GM10266 (cell line): ENCODE results near the gene CALHM1.
A peak's percentile ranks its signal among the peaks of the same experiment; 100 is the strongest.
"Not testable (repeated sequence)": the region's sequence is repeated elsewhere in the genome, so short reads cannot be mapped to it uniquely, and the experiment has no call there.

Source experiments
- DNase-seq: peaks from one replicate; pipeline ENCODE4 v3.0.0; 2012; ENCODE audit errors: extremely low spot score
- TF ChIP-seq, protein P1 (sequence below): IDR thresholded peaks from 2 replicates; pipeline ENCODE4 v1.5.1; 2012; ENCODE audit warnings: mild to moderate bottlenecking, low read depth; ENCODE audit not compliant: control insufficient read depth, insufficient read depth; ENCODE audit errors: missing control alignments

Gene CALHM1, protein sequence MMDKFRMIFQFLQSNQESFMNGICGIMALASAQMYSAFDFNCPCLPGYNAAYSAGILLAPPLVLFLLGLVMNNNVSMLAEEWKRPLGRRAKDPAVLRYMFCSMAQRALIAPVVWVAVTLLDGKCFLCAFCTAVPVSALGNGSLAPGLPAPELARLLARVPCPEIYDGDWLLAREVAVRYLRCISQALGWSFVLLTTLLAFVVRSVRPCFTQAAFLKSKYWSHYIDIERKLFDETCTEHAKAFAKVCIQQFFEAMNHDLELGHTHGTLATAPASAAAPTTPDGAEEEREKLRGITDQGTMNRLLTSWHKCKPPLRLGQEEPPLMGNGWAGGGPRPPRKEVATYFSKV

DNA sequence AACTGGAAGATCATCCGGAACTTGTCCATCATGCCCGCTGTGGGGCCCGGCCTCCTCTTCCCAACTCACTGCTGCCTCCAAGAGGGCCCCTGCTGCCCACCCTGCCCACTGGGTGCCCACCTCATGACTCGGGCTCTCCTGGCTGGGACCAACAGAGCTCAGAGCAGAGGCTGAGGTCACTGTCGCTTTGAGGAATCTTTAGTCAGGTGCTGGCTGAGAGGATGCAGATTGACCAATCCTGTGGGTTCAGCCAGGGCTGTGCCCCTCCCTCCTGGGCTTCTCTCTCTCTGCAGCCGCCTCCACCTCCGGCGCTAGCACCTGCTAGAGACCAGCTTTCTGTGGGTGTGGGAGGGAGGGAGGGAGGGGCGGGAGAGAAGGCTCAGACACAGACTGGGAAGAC is at the start of gene CALHM1:
Gene CALHM1, minus strand, starts transcription at position 181 of the 400 bp plus-strand sequence. Its CDS starts 149 bp downstream, at position 32.
- DNase-seq: peak; percentile 83

DNA sequence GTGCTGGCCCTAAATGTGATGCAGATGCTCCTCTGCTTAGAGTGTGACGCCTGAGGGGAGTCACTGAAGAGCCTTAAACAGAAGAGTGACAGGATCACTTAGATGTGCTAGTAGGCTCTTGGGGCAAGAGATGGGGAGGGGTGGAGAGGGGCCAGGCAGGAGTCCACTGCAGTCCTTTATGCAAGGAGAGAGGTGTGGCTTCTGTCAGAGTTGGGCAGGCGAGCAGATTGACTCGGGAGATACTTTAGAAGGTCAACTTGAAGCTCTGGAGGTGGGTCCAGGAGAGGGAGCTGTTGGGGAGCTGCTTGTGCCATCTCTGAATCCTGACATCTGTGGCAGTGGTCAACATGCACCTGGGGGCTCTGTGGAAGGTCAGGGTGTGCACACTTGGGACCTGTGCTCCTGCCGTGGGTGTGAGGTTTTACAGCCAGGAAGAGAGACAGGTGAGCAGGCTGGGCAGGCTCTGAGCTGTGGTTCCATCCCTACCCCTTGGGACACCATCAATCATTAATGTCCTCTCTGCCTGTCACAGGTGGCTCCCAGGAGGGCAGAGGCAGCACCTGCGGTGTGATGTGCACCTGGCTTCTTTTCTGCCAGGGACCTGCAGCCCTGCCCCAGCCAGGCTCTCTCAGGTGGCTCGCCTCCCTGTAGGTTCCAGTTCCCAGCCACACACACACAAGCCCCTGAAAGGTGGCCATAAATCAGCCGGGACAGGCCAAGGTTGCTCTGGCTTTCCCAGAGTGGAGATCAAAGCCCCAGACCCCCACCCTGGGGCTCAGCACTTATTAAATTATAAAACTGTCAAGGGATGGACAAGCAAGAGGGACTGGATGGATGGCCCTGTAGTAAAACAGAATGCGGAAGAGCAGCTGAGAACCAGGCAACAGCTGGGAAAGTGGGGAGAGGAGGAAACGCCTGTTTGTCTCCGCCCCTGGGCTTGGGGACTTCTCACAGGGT is 48.8 kb upstream of the CALHM1 start:
- TF ChIP-seq, protein P1, sequence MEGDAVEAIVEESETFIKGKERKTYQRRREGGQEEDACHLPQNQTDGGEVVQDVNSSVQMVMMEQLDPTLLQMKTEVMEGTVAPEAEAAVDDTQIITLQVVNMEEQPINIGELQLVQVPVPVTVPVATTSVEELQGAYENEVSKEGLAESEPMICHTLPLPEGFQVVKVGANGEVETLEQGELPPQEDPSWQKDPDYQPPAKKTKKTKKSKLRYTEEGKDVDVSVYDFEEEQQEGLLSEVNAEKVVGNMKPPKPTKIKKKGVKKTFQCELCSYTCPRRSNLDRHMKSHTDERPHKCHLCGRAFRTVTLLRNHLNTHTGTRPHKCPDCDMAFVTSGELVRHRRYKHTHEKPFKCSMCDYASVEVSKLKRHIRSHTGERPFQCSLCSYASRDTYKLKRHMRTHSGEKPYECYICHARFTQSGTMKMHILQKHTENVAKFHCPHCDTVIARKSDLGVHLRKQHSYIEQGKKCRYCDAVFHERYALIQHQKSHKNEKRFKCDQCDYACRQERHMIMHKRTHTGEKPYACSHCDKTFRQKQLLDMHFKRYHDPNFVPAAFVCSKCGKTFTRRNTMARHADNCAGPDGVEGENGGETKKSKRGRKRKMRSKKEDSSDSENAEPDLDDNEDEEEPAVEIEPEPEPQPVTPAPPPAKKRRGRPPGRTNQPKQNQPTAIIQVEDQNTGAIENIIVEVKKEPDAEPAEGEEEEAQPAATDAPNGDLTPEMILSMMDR: peak; percentile 14
- no peak for DNase-seq

More for the DNA sequence above, at the start of gene CALHM1:
- TF ChIP-seq, protein P1: no peak

DNA sequence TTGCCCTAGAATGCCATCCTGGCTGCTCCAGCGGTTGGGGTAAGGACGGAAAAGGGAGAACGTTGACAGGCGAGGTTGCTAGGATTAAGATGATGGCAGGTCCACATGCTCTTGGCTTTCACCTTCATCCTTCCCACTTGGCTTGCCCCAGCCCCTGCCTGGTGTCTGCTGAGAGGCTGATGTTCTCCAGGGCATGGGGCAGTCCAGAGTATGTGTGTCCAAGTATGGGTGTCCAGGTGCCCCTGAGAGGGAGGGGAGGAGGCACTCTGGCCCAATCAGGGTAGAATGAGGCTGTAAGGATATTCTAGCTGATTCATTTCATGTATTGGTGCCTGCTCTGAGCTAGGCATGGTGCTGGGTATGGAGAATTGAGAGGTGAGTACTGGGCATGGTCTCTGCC is 47.4 kb upstream of the CALHM1 start:
- DNase-seq: no peak
- TF ChIP-seq, protein P1: no peak

DNA sequence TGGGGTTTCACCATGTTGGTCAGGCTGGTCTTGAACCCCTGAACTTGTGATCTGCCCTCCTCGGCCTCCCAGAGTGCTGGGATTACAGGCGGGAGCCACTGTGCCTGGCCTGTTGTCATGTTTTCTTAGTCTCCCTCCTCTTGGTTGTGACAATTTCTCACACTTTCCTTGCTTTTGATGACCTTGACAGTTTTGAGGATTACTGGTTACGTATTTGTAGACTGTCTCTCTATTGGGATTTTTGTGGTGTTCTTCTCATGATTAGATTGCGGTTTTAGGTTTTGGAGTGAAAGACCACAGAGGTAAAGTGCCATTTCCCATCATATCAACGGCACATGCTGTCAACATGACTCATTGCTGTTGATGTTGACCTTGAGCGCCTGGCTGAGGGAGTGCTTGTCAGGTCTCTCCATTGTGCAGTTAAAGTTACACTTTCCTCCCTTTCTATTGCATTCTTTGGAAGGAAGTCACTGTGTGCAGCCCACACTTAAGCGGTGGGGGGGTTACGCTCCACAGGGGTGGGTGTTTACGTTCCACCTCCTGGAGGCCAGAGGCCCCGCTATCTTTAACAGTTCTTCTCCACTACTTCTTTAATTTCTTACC is 45.6 kb upstream of the CALHM1 start:
- TF ChIP-seq, protein P1: no peak
- no peak for DNase-seq

DNA sequence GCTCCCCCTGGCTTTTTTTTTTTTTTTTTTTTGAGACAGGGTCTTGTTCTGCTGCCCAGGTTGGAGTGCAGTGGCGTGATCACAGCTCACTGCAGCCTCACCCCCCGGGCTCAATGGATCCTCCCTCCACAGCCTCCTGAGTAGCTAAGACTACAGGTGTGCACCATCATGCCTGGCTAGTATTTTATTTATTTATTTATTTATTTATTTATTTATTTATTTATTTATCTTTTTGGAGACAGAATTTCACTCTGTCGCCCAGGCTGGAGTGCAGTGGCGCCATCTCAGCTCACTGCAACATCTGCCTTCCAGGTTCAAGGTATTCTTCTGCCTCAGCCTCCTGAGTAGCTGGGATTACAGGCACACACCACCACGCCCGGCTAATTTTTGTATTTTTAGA is 45.1 kb upstream of the CALHM1 start:
- not testable (repeated sequence) for DNase-seq

DNA sequence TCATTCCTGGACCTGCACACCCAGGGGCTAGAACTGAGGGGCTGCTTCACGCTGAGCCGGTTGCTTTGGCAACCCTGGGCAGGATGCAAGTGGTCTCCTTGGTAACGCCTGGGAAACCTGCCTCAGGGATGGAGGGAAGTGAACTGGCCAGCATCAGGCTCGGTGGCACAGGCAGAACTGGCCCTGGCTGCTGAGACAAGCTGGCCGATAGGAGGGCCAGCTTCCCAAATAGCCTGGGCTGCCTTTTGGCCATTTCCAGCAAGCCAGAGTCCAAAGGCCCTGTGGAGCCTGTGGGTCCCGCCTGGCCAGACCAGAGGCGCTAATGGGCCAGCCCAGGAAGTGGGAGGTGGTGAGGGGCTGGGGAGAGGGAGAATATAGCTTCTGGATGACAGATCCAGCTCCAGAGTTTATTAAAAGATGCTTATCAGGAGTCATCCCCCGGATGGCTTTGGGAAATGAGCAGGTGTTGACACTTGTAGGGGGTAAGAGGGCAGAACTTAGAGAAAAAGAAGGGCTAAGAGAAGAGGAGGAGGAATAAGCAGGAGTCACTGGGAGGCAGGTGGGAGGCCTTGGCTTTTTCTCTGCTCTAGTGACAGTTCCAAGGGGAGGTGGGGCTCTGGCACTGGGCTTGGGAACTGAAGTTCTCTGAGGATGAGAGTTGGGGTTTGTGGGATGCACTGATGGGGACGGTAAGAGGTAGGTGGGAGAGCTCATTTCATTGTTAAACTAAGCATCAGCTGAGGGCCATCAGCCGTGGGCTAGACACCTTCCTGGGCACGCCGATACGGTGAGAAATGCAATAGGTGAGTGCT is 44.4 kb upstream of the CALHM1 start:
- TF ChIP-seq, protein P1: no peak
- DNase-seq: no peak

DNA sequence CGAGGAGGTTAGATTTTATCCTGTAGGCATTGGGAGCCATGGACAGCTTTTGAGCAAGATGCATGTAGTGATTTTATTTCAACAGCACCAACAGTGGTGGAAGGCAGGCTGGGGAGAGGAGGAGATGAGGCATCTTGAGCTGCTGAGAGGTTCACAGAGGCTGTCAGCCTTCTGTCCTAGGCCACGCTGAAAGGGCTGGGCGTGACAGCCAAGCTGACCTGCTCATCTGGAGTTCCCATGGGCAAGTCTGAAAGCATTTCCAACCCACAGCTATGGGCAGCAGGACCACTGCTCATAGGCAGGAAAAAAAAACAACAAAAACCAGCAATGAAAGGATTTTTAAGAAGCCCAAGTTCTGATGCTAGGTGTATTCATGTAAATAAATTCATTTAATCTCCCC is 42.5 kb upstream of the CALHM1 start:
- DNase-seq: no peak
- TF ChIP-seq, protein P1: no peak
